Midbrain (tissue), 1 donor: ENCODE data around the gene SYN1.
A peak's percentile ranks its signal among the peaks of the same experiment; 100 is the strongest.
"Not testable (repeated sequence)": the region's sequence is repeated elsewhere in the genome, so short reads cannot be mapped to it uniquely, and the experiment has no call there.

Source experiments
- DNase-seq: peaks from one replicate; lab custom pipeline; 2025; lab: John Stamatoyannopoulos, UW

SYN1 gene

GRCh38 chrX:47633689-47634590 is 14.3 kb upstream of the SYN1 start:
- DNase-seq, result no peak

- no peak for DNase-seq
These were observed 13.0 kb upstream of the SYN1 start for GRCh38 chrX:47632666-47633065.

- no peak for DNase-seq
These were observed 12.0 kb upstream of the SYN1 start for GRCh38 chrX:47631676-47632075.

- DNase-seq, result no peak
These were observed 10.0 kb upstream of the SYN1 start, which contains the start of gene CFP for GRCh38 chrX:47629419-47630200. Gene CFP (minus strand): TSS chrX:47629930. CDS start chrX:47629844, 86 bp downstream.

- no peak for DNase-seq
These were observed 9.3 kb upstream of the SYN1 start for GRCh38 chrX:47628982-47629381.

- no peak for DNase-seq
These were observed 5.7 kb upstream of the SYN1 start for GRCh38 chrX:47625365-47625764.

GRCh38 chrX:47623540-47624027 is 3.9 kb upstream of the SYN1 start:
- peak; percentile 36 for DNase-seq

GRCh38 chrX:47621851-47622250 is 2.2 kb upstream of the SYN1 start:
- no peak for DNase-seq

GRCh38 chrX:47620303-47620685 is 637 bp upstream of the SYN1 start:
- no peak for DNase-seq

- DNase-seq, result no peak
These were observed 653 bp downstream of the SYN1 start for GRCh38 chrX:47618923-47619485.

- no peak for DNase-seq
These were observed 5.0 kb downstream of the SYN1 start for GRCh38 chrX:47614618-47615017.

GRCh38 chrX:47613082-47613481 is 6.6 kb downstream of the SYN1 start:
- DNase-seq, result no peak

GRCh38 chrX:47612418-47612817 is 7.2 kb downstream of the SYN1 start:
- no peak for DNase-seq

- DNase-seq, result no peak
These were observed 7.7 kb downstream of the SYN1 start for GRCh38 chrX:47611926-47612325.

- no peak for DNase-seq
These were observed 8.2 kb downstream of the SYN1 start for GRCh38 chrX:47611489-47611888.

GRCh38 chrX:47610511-47610910 is 9.1 kb downstream of the SYN1 start:
- no peak for DNase-seq

GRCh38 chrX:47608130-47608810 is 11.4 kb downstream of the SYN1 start:
- no peak for DNase-seq

- DNase-seq, result no peak
These were observed 12.6 kb downstream of the SYN1 start for GRCh38 chrX:47607091-47607490.

- no peak for DNase-seq
These were observed 14.6 kb downstream of the SYN1 start for GRCh38 chrX:47605024-47605423.

GRCh38 chrX:47603125-47603524 is 16.5 kb downstream of the SYN1 start:
- not testable (repeated sequence) for DNase-seq

GRCh38 chrX:47597222-47597621 is 22.4 kb downstream of the SYN1 start:
- DNase-seq, result no peak

- no peak for DNase-seq
These were observed 23.4 kb downstream of the SYN1 start for GRCh38 chrX:47596256-47596655.
